Transverse colon (tissue), 4 donors: ENCODE measurements around the gene ZMYM5.

Experiments used
- EP300 ChIP-seq: sonication (generic); formaldehyde crosslinking; IDR thresholded peaks from one replicate; pipeline ENCODE4 v1.6.1; 2017; ENCODE audit warnings: antibody characterized with exemption, low read depth
- POLR2A ChIP-seq: fragments of 450-650 bp; IDR thresholded peaks from one replicate; pipeline ENCODE4 v1.6.1; 2016; ENCODE audit warnings: antibody characterized with exemption, mild to moderate bottlenecking, moderate library complexity
- POLR2AphosphoS5 ChIP-seq, 3 donors: sonication (generic); formaldehyde crosslinking; IDR thresholded peaks; one replicate each; pipeline ENCODE4 v1.6.1; 2016; ENCODE audit warnings: antibody characterized with exemption in 3 of 3
- TF ChIP-seq, protein P1 (sequence below), 5 experiments: fragments of 200-600 bp in 3 of 5; fragments of 450-650 bp in 2 of 5; sonication (generic) in 3 of 5; IDR thresholded peaks; 1 replicate in 2 of 5; 2 replicates in 3 of 5; pipeline ENCODE4 v1.5.1; 2016 to 2017; ENCODE audit warnings: antibody characterized with exemption in 5 of 5, inconsistent platforms in 3 of 5, mild to moderate bottlenecking in 2 of 5, moderate library complexity in 1 of 5

- no peak for TF ChIP-seq POLR2A
- TF ChIP-seq, protein P1, sequence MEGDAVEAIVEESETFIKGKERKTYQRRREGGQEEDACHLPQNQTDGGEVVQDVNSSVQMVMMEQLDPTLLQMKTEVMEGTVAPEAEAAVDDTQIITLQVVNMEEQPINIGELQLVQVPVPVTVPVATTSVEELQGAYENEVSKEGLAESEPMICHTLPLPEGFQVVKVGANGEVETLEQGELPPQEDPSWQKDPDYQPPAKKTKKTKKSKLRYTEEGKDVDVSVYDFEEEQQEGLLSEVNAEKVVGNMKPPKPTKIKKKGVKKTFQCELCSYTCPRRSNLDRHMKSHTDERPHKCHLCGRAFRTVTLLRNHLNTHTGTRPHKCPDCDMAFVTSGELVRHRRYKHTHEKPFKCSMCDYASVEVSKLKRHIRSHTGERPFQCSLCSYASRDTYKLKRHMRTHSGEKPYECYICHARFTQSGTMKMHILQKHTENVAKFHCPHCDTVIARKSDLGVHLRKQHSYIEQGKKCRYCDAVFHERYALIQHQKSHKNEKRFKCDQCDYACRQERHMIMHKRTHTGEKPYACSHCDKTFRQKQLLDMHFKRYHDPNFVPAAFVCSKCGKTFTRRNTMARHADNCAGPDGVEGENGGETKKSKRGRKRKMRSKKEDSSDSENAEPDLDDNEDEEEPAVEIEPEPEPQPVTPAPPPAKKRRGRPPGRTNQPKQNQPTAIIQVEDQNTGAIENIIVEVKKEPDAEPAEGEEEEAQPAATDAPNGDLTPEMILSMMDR (IDR thresholded peaks at IDR 0.05): peak; percentile 73 to 90 (median 85)
- no peak for TF ChIP-seq POLR2AphosphoS5 (IDR thresholded peaks at IDR 0.05)
- TF ChIP-seq EP300: no peak
Observed at GRCh38 chr13:19864746-19865309, 1.4 kb upstream of the ZMYM5 start.
